NB4 (cell line): ENCODE data around the gene CASP9.
A peak's percentile ranks its signal among the peaks of the same experiment; 100 is the strongest.
"Not testable (repeated sequence)": the region's sequence is repeated elsewhere in the genome, so short reads cannot be mapped to it uniquely, and the experiment has no call there.

Experiments
- DNase-seq: peaks from one replicate; pipeline ENCODE4 v3.0.0; 2010; ENCODE audit warnings: low read depth
- H3K4me3 ChIP-seq: one replicate; pipeline ENCODE4 v1.5.1; 2011; ENCODE audit warnings: mild to moderate bottlenecking, low read depth, low read length, moderate library complexity
- CTCF ChIP-seq: IDR thresholded peaks from one replicate; pipeline ENCODE4 v1.5.1; 2012; ENCODE audit warnings: low read depth, low read length
- MAX ChIP-seq: IDR thresholded peaks from 2 replicates; pipeline ENCODE4 v1.6.1; 2011; ENCODE audit warnings: low read depth, low read length
- MYC ChIP-seq: IDR thresholded peaks from 2 replicates; pipeline ENCODE4 v1.6.1; 2011; ENCODE audit warnings: low read depth, low read length
- POLR2A ChIP-seq: IDR thresholded peaks from 2 replicates; pipeline ENCODE4 v1.6.1; 2011; ENCODE audit warnings: mild to moderate bottlenecking; ENCODE audit not compliant: insufficient read length; ENCODE audit errors: extremely low read depth

CASP9 gene

GRCh38 chr1:15524283-15525049 lies 451 bp upstream of the CASP9 start:
- H3K4me3 ChIP-seq = peak overlapping the region; percentile 55
- no peak for TF ChIP-seq MAX
- TF ChIP-seq MYC = peak; percentile 23; the same call in 1 of the 2 replicates
- no peak for TF ChIP-seq CTCF
- DNase-seq = peak; percentile 95

GRCh38 chr1:15523104-15524020 lies 653 bp downstream of the CASP9 start:
- H3K4me3 ChIP-seq = peak overlapping the region; percentile 92
- no peak for TF ChIP-seq POLR2A
- no peak for TF ChIP-seq MYC
- TF ChIP-seq CTCF = no peak
- no peak for TF ChIP-seq MAX
- no peak for DNase-seq

- DNase-seq = no peak
- no peak for TF ChIP-seq CTCF
- no peak for TF ChIP-seq MAX
- no peak for TF ChIP-seq MYC
- no peak for TF ChIP-seq POLR2A
- no peak overlapping the region for H3K4me3 ChIP-seq
Measured at GRCh38 chr1:15522551-15522950, 1.5 kb downstream of the CASP9 start.

GRCh38 chr1:15521206-15521906 lies 2.7 kb downstream of the CASP9 start:
- DNase-seq = not testable (repeated sequence)

GRCh38 chr1:15519625-15520024 lies 4.4 kb downstream of the CASP9 start:
- H3K4me3 ChIP-seq = no peak overlapping the region
- no peak for DNase-seq
- no peak for TF ChIP-seq MYC
- TF ChIP-seq POLR2A = no peak
- TF ChIP-seq CTCF = no peak

More at GRCh38 chr1:15521206-15521906, 2.7 kb downstream of the CASP9 start:
- not testable (repeated sequence) for H3K4me3 ChIP-seq

- H3K4me3 ChIP-seq = no peak overlapping the region
- DNase-seq = peak; percentile 48
- TF ChIP-seq MYC (no peak), CTCF (no peak), MAX (no peak), POLR2A (no peak)
Measured at GRCh38 chr1:15515022-15515663, 8.9 kb downstream of the CASP9 start.

- not testable (repeated sequence) for H3K4me3 ChIP-seq, DNase-seq
Measured at GRCh38 chr1:15514557-15514956, 9.5 kb downstream of the CASP9 start.
